ENCODE results near the gene RBM43. TPM values are rescaled to one million over a fixed set of nuclear protein-coding genes. Genes with fewer than 3 reads are reported as not detected.

The RBM43 gene
- total and polyA plus RNA-seq, 2 of the 4 experiments (the other 2 are of a cell fraction), result 1.6 to 3.6 TPM

- CTCF ChIA-PET, result no interaction called here
- ATAC-seq (ENCODE audit: low read depth), result no peak
- POLR2A ChIA-PET (ENCODE audit: unreplicated experiment), result no interaction called here
- no peak for TF ChIP-seq FOS (IDR thresholded peaks at IDR 0.05; ENCODE audit: low read depth, low read length)
- TF ChIP-seq MXI1 (IDR thresholded peaks at IDR 0.05; ENCODE audit: borderline replicate concordance, low read depth, low read length), result no peak
- TF ChIP-seq BHLHE40 (IDR thresholded peaks at IDR 0.05; ENCODE audit: low read depth, low read length), result no peak
- no peak for TF ChIP-seq MAZ (IDR thresholded peaks at IDR 0.05; ENCODE audit: borderline replicate concordance, low read depth, low read length)
- TF ChIP-seq CEBPB (IDR thresholded peaks at IDR 0.05; ENCODE audit: low read depth, low read length), result no peak
- no peak for TF ChIP-seq RAD21 (IDR thresholded peaks at IDR 0.05; ENCODE audit: low read length)
- no peak for TF ChIP-seq POLR2A (IDR thresholded peaks at IDR 0.05; ENCODE audit: low read depth, low read length)
- TF ChIP-seq RFX5 (IDR thresholded peaks at IDR 0.05; ENCODE audit: low read depth, low read length), result no peak
- no peak for TF ChIP-seq USF2 (IDR thresholded peaks at IDR 0.05; ENCODE audit: low read depth, low read length)
- no peak for TF ChIP-seq ELK1 (IDR thresholded peaks at IDR 0.05; ENCODE audit: borderline replicate concordance, low read depth, low read length)
- TF ChIP-seq CTCF (conservative IDR thresholded peaks at IDR 0.05; ENCODE audit: low read depth, low read length), result no peak
- no peak for TF ChIP-seq SMC3 (IDR thresholded peaks at IDR 0.05; ENCODE audit: low read depth, low read length)
- TF ChIP-seq CHD1 (IDR thresholded peaks at IDR 0.05; ENCODE audit: low read depth, low read length), result no peak
- TF ChIP-seq MAFK (IDR thresholded peaks at IDR 0.05; ENCODE audit: low read depth, low read length), result no peak
- H3K27ac ChIP-seq (ENCODE audit: insufficient read depth, low read length), result no peak overlapping the region
- no peak overlapping the region for H2AK5ac ChIP-seq (ENCODE audit: low read depth, low read length)
- H3K56ac ChIP-seq (ENCODE audit: extremely low read depth, insufficient read depth, low read length), result no peak overlapping the region
- dilution Hi-C loops (cut with HindIII; ENCODE audit: low sequenced_read_pairs, unreplicated experiment) (no loop called here), in situ Hi-C loops (cut with MboI; ENCODE audit: low sequenced_read_pairs) (no loop called here), intact Hi-C loops (cut with micrococcal nuclease) (no loop called here)
- H2BK120ac ChIP-seq (ENCODE audit: low read depth, low read length), result no peak overlapping the region
- H2BK20ac ChIP-seq (ENCODE audit: low read depth, low read length), result no peak overlapping the region
- no peak overlapping the region for H4K5ac ChIP-seq (ENCODE audit: low read depth, low read length)
- H3K36me3 ChIP-seq (ENCODE audit: control insufficient read depth, insufficient read depth, low read length), result peaks cover 4% of the 10 kb centered on the region; the same call in 1 of the 2 replicates
- H3K14ac ChIP-seq (replicated peaks; ENCODE audit: low read depth, low read length), result no peak overlapping the region
- H2BK5ac ChIP-seq (ENCODE audit: low read depth, low read length, poor library complexity, severe bottlenecking), result no peak overlapping the region
- no peak overlapping the region for H3K4me2 ChIP-seq (ENCODE audit: low read depth, low read length)
- no peak overlapping the region for H4K8ac ChIP-seq (ENCODE audit: low read depth in 2 of 2, low read length in 2 of 2)
- no peaks in the 10 kb centered on the region for H4K20me1 ChIP-seq (ENCODE audit: insufficient read depth, low read length)
- H3K9me3 ChIP-seq (ENCODE audit: control insufficient read depth, insufficient read depth, low read length), result no peaks in the 10 kb centered on the region
- no peaks in the 10 kb centered on the region for H3K9me1 ChIP-seq (ENCODE audit: insufficient read depth, low read length)
- H3K4me3 ChIP-seq (ENCODE audit: insufficient read depth, low read depth, low read length), result no peak overlapping the region
- no TSS peak for BruUV-seq (replicated peaks)
- no peak overlapping the region for H3K18ac ChIP-seq (ENCODE audit: low read depth, low read length)
- no peak overlapping the region for H3K23ac ChIP-seq (ENCODE audit: low read depth, low read length)
- H3K9ac ChIP-seq (ENCODE audit: low read depth, low read length), result no peak overlapping the region
- H3K79me1 ChIP-seq (ENCODE audit: low read depth in 1 of 2, low read length in 2 of 2), result no peaks in the 10 kb centered on the region
- no peaks in the 10 kb centered on the region for H3K4me1 ChIP-seq (ENCODE audit: control insufficient read depth, insufficient read depth, low read length)
- H3K4ac ChIP-seq (ENCODE audit: low read depth, low read length), result no peak overlapping the region
- WGBS, 2 experiments (ENCODE audit: extremely low coverage in 2 of 2, insufficient read length in 1 of 2), result no CpG with 5 or more reads among the region's 7 CpGs
- no peak overlapping the region for H4K91ac ChIP-seq (ENCODE audit: insufficient read depth, low read depth, low read length)
- no peak overlapping the region for H2AFZ ChIP-seq (replicated peaks; ENCODE audit: low read length, poor library complexity)
- no peak overlapping the region for H2BK15ac ChIP-seq (ENCODE audit: low read depth, low read length)
- no peaks in the 10 kb centered on the region for H3K27me3 ChIP-seq (ENCODE audit: control insufficient read depth, insufficient read depth, low read length)
- no peak overlapping the region for H2AK9ac ChIP-seq (replicated peaks; ENCODE audit: low read depth, low read length, poor library complexity)
- DNase-seq, result no peak
These were observed 13.6 kb upstream of the RBM43 start for GRCh38 chr2:151275291-151275690.
